Esophagus squamous epithelium (tissue), 4 donors: Measurements from ENCODE around the gene CD83.

ENCODE experiments used
- POLR2A ChIP-seq, 4 donors: fragments of 450-650 bp; IDR thresholded peaks; one replicate each; pipeline ENCODE4 v1.6.1; 2017; ENCODE audit warnings: antibody characterized with exemption in 4 of 4, mild to moderate bottlenecking in 4 of 4, moderate library complexity in 3 of 4
- TF ChIP-seq, protein P1 (sequence below), 6 experiments: fragments of 450-650 bp in 4 of 6; fragments of 200-600 bp in 2 of 6; sonication (generic) in 2 of 6; IDR thresholded peaks; one replicate each; pipeline ENCODE4 v1.5.1; 2016 to 2019; ENCODE audit warnings: antibody characterized with exemption in 6 of 6, mild to moderate bottlenecking in 4 of 6, moderate library complexity in 4 of 6

DNA sequence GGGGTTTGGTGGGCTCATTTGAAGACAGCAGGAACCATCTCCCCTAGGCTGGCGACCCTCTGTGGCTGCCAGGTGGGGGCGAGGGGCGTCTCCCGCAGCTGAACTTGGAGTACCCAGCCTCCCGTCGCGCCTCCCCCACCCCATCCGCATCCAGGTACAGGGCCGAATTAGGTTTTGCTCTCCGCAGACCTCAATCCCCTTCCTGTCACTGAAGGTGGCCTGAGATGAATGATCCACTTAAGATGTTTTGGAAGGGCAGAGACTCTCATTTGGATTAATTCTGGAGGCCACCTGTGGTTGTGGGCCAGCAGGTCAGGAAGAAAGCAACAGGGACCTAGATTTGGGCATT is 493 bp downstream of the CD83 start:
- TF ChIP-seq, protein P1, sequence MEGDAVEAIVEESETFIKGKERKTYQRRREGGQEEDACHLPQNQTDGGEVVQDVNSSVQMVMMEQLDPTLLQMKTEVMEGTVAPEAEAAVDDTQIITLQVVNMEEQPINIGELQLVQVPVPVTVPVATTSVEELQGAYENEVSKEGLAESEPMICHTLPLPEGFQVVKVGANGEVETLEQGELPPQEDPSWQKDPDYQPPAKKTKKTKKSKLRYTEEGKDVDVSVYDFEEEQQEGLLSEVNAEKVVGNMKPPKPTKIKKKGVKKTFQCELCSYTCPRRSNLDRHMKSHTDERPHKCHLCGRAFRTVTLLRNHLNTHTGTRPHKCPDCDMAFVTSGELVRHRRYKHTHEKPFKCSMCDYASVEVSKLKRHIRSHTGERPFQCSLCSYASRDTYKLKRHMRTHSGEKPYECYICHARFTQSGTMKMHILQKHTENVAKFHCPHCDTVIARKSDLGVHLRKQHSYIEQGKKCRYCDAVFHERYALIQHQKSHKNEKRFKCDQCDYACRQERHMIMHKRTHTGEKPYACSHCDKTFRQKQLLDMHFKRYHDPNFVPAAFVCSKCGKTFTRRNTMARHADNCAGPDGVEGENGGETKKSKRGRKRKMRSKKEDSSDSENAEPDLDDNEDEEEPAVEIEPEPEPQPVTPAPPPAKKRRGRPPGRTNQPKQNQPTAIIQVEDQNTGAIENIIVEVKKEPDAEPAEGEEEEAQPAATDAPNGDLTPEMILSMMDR (IDR thresholded peaks at IDR 0.05) = no peak
- no peak for TF ChIP-seq POLR2A (IDR thresholded peaks at IDR 0.05)
